HG02623 (cell line): ENCODE measurements around the gene MYLK.
"Not testable (repeated sequence)": the region's sequence is repeated elsewhere in the genome, so short reads cannot be mapped to it uniquely, and the experiment has no call there.

ENCODE experiments used
- ATAC-seq: cut with Tn5 transposase; IDR thresholded peaks from one replicate; pipeline ENCODE4 v1.9.1; 2021; ENCODE audit warnings: moderate library complexity; ENCODE audit not compliant: unreplicated experiment

Gene MYLK

DNA sequence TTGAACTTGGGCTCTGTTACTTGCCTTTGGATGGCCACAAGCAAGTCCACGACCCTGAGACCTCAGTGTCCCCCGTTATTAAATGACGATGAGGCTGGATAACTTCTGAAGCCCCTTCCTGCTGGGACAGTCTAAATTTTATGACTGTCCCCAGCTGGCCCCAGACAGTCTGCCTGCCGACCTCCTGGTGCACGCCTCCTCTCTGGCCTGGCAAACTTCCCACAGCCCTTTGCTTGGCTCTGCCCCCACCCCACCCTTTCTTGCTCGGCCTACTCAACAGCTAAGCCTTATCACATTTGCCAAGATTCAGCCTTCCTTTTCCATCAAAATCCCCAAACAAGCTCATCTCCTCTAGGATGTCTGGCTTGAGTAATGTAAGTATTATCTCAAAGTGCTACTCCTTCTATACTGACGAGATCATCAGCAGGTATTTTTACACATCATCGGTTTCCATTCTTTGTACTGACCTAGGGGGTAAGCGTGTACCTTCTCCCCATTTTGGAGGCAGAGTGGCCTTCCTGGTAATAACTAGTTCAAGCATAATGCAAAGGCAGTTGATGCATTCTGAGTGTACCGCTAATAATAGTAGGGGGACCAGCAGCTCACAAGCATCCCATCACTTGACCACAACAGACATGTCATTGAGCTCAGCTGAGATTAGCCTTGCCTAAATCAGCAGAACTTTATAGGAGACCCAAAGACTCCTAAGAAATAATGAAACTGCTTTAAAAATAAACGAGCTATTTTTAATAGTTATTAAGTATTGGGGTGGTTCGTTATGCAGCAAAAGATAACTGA is 178.4 kb downstream of the MYLK start:
- no peak for ATAC-seq

GRCh38 chr3:123703663-123704062 is 180.5 kb downstream of the MYLK start:
- not testable (repeated sequence) for ATAC-seq

GRCh38 chr3:123702720-123703119 is 181.4 kb downstream of the MYLK start:
- ATAC-seq, result no peak

DNA sequence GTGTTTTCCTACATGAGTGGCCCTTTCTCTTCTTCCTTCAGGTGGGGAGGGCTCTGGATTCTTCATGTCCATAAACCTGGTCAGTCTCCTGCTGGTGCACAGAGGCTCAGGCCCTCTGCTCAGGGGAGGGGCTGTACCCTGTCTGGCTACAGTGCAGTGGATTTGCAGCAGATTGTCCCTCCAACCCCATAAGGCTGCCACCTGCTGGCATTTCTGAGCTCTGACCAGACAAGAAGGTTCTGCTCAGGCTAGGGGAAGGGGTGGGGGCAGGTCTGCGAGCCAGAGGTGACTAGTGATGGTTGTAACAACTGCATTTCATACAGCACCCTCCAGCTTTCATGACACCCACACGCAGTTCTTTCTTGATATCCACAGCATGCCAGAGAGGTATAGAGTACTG is 182.1 kb downstream of the MYLK start:
- ATAC-seq, result not testable (repeated sequence)

DNA sequence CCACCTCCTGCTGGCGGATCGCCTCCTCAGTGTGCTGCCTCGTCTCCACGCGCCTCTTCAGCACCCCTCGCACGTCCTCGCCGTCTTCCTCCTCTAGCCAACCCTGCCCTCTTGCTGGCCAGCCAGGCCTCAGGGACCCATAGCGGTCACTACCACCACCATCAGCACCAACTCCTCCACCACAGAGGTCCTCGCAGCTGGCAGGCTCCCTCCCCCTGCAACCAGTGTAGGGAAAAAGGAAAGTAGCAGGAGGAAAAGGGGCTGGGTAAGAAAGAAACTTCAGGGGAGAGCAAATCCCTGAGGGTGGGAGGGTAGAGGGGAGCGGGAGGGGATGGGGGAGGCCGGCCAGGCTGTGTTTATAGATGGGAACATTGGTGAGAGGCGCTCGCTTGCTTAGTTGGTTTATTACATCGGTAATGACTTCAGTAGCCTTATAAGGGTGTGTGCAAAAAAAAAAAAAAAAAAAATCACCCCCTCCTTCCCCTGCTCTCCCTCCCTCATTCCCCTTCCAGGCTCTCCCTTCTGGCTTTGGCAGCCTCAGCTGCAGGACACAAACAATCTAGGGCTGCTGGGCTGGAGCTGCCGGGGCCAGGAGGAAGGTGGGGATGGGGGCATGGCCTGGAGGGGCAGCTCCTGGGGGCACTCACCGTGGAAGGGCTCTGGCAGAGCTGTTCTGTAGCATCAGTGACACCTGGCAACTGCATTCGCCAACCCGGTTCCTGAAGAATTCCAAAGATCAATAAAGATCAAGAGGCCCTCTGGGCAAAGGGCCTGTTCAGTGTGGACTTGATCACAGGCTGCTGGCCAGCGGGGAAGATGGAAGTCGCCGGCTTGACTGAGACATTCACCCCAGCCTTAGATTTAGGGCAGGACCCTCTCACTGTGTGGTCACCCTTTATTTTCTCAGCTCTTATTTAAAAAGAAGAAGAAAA is 183.1 kb downstream of the MYLK start:
- no peak for ATAC-seq

DNA sequence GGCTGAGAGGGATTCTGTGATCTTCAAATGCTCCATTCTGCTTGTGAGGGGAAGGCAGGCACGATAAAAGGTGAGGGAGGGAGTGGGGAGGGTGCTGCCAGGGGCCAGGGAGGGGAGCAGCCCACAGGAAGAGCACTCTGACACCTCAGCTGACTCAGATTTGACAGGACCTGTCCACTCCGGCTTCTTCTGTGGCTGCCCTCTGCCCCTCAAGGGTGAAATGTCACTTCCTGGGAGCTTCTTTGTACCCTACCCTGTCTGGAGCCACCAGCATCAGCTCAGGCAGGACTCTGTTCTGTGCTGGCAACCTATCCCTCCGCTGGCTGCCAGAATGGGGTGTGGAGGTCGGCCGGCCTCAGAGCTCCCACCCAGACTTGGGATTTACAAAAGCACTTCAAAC is 185.3 kb downstream of the MYLK start:
- no peak for ATAC-seq

- no peak for ATAC-seq
Observed at GRCh38 chr3:123696808-123697207, 187.3 kb downstream of the MYLK start.

DNA sequence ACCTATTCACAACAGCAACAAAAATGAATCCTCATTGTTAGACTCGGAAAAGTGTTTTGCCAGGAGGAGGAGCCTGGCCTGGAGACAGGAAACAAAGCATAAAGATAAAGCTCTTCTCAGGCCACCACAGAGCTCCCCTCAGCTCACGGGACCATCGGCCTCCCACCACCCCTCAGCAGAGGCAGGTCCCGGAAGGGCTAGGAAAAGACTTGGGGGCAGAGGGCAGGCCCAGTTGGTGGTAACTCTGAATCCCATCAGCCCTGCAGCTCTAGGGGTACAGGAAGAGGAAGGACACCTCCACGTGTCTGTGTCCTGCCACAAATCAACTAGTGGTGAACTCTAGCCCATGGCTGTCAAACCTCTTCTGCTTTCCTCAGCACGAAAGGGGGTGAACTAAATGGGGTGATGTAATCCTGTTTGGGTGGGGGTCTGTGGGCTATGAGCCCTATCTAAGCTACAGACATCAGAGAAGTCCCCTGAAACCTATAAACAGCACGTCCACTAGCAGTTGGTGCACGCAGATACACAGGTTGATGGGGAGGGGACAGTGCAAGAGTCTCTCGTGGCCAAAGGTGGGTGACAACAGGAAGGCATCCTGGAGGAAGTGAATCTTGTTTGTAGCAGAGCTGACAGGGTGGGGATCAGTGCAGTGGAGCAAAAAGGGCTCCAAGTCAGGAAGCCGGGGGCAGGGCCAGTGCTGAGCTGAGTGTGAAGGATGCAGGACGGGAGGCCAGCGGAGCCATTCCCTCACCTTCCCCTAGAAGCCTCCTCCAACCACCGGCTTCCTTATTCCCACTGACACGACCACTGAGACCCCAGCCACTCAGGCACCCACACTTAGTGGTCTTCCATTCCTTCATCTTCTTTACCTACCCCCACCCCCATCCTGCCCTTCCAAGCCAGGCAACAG is 188.1 kb downstream of the MYLK start:
- ATAC-seq, result no peak

DNA sequence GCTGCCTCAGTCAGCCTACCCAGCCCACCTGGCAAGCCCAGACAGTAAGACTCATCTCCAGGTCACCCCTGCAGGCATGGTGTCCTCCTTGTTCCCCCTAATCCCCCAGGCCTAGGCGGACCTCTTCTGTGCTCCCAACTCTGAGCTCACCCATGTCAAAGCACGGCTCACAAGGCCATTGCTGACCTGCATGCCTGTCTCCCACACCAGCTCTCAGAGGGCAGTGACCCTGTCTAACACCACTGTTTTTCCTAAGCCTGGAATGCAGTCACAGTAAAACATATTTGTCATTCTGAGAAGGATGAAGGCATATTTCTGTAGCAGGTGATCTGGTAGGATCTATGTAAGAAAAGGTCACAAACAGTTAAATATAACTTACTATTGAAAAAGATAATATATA is 189.0 kb downstream of the MYLK start:
- ATAC-seq, result no peak

- no peak for ATAC-seq
Observed at GRCh38 chr3:123694366-123695087, 189.6 kb downstream of the MYLK start.

- no peak for ATAC-seq
Observed at GRCh38 chr3:123693584-123694190, 190.4 kb downstream of the MYLK start.

DNA sequence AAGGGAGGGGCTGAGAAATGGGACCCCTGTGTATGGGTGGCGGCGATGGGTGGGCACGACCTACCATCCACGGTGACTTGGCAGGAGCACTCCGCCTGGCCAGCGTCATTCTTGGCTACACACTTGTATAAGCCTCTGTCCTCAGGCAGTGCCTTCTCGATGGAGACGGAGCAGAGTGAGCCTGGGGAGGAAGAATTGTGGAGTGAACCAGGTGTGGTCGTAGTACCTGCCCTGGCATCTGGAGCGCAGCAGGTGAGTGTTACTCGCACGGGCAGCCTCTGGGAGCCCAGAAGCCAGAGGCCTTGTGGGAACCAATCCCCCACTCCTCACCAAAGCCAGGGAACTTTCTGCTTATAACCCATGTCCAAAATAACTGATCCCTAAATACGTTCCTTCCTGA is 191.5 kb downstream of the MYLK start:
- ATAC-seq, result no peak

DNA sequence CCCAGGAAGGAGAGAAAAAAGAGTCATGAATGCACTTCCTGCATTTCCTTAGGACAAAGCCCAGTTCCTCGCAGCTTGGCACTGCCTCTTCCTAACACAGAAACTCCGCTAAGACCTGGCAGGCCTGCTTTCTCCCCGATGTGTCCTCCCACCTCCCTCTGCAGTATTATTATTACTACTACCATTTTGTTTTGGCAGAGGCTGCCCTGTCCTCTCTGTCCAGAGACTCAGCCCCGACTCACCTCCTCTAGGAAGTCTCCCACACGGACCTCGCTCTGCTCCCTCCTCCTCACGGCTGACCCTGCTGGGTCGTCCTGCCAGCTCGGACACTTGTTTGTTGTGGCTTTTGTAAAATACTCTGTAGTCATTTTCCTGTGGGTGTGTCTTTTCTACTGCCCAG is 192.1 kb downstream of the MYLK start:
- ATAC-seq, result no peak

DNA sequence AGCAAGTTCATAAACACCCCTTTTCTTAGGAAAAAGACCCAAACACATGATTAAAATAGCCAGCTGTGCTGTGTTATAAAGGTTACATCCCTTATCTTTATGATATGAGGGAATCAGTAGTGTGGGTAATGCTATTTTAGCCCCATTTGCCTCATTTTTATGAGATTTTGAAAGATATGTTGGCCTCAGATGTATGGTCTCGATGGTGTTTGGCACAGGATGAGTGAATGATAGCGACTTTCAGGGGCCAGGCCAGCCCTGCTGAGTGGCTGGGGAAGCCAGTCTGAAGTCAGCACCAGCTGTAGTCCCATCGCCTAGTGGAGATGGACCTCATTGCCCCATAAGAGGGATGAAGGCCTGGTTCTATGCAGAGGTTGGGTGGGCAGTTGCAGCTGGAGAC is 194.3 kb downstream of the MYLK start:
- ATAC-seq, result no peak

DNA sequence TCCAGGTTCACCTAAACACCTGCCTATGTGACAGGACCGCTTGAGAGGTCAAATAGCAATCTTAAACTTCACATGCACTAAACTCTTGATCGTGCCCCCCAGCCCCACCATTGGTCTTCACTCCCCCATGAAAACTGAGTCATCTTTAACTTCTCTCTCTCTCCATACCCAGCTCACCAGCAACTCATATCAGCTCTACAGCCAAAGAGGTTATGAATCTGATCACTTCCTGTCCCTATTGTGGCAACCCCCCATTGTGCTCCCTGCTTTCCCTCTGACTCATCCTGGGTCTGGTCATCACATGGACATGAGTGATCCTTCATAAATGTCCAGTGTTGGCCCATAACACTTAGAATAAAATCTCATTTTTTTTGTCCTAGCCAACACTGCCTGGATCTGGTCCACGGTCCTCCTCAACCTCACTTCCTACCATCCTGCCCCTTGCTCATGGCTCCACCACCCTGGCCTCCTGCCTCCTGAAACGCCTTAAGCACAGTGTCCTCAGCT is 195.8 kb downstream of the MYLK start:
- ATAC-seq, result no peak

- no peak for ATAC-seq
Observed at GRCh38 chr3:123687286-123687685, 196.8 kb downstream of the MYLK start.

DNA sequence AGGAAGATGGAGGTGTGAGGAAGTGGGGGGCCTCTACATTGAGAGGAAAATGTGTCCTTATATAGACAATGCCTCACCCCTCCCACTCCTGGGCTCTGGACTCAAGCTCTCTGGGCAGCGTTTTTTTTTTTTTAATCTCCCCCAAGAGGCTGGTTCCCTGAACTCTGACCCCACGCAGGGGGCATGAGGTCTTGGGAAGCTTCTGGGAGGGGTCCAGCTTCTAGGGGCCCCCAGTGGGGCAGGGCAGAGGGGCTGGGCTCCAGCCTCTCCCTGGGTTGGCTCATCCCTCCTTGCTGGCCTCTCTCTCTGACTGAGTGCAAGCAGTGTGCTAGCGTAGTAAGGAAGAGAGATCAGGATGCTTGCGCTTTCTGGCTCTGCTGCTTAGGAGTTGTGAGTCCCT is 197.9 kb downstream of the MYLK start:
- no peak for ATAC-seq

- ATAC-seq, result no peak
Observed at GRCh38 chr3:123685780-123686179, 198.4 kb downstream of the MYLK start.

- no peak for ATAC-seq
Observed at GRCh38 chr3:123684636-123685035, 199.5 kb downstream of the MYLK start.

- ATAC-seq, result no peak
Observed at GRCh38 chr3:123684209-123684608, 199.9 kb downstream of the MYLK start.
